Mesenchymal stem cell (in vitro differentiated cells and primary cell): ENCODE measurements around the gene FOXB2. TPM values are rescaled to one million over a fixed set of nuclear protein-coding genes. Genes with fewer than 3 reads are reported as not detected.
"Not testable (repeated sequence)": the region's sequence is repeated elsewhere in the genome, so short reads cannot be mapped to it uniquely, and the experiment has no call there.

Experiments
- DNase-seq: peaks from one replicate; pipeline ENCODE4 v3.0.0-alpha.2; 2013
- H2AFZ ChIP-seq: one replicate; pipeline ENCODE4 v1.6.1; 2013; ENCODE audit warnings: low read depth, mild to moderate bottlenecking, control low read depth, inconsistent platforms, low read length, moderate library complexity
- H2AK5ac ChIP-seq: 2 replicates; pipeline ENCODE4 v1.6.1; 2013; ENCODE audit warnings: low read length, moderate library complexity, mild to moderate bottlenecking, inconsistent platforms; ENCODE audit not compliant: severe bottlenecking
- H2BK120ac ChIP-seq: one replicate; pipeline ENCODE4 v1.6.1; 2013; ENCODE audit warnings: low read depth, mild to moderate bottlenecking, inconsistent platforms, low read length, moderate library complexity
- H2BK12ac ChIP-seq, 2 experiments: one replicate each; pipeline ENCODE4 v1.6.1; 2013; ENCODE audit warnings: inconsistent platforms in 2 of 2, low read length in 2 of 2, mild to moderate bottlenecking in 2 of 2, moderate library complexity in 2 of 2, control low read depth in 1 of 2
- H2BK15ac ChIP-seq: one replicate; pipeline ENCODE4 v1.6.1; 2013; ENCODE audit warnings: mild to moderate bottlenecking, low read depth, inconsistent platforms; ENCODE audit not compliant: poor library complexity, severe bottlenecking
- H2BK5ac ChIP-seq: 2 replicates; pipeline ENCODE4 v1.6.1; 2013; ENCODE audit warnings: low read depth, mild to moderate bottlenecking, low read length, control low read depth, inconsistent platforms; ENCODE audit not compliant: poor library complexity, severe bottlenecking
- H3K14ac ChIP-seq, 2 experiments: one replicate each; pipeline ENCODE4 v1.6.1; 2013; ENCODE audit warnings: inconsistent platforms in 2 of 2, low read length in 2 of 2, control low read depth in 1 of 2, mild to moderate bottlenecking in 1 of 2, moderate library complexity in 1 of 2
- H3K18ac ChIP-seq, 2 experiments: one replicate each; pipeline ENCODE4 v1.6.1; 2013; ENCODE audit warnings: inconsistent platforms in 2 of 2, low read length in 2 of 2, control low read depth in 1 of 2, low read depth in 1 of 2, mild to moderate bottlenecking in 1 of 2
- H3K23ac ChIP-seq, 2 experiments: one replicate each; pipeline ENCODE4 v1.6.1; 2013; ENCODE audit warnings: inconsistent platforms in 2 of 2, low read length in 2 of 2, mild to moderate bottlenecking in 2 of 2, moderate library complexity in 2 of 2, control low read depth in 1 of 2
- H3K27ac ChIP-seq: 2 replicates; pipeline ENCODE4 v1.5.1; 2013; ENCODE audit warnings: mild to moderate bottlenecking, moderate library complexity, low read length, control low read depth, inconsistent platforms; ENCODE audit not compliant: poor library complexity, severe bottlenecking
- H3K27me3 ChIP-seq, 2 experiments: 2 replicates each; pipeline versions ENCODE4 v1.6.1 to v1.7.0; 2013; ENCODE audit warnings: low read length in 2 of 2, mild to moderate bottlenecking in 2 of 2, moderate library complexity in 2 of 2, control low read depth in 1 of 2, inconsistent platforms in 1 of 2; ENCODE audit not compliant: control insufficient read depth in 1 of 2, insufficient read depth in 1 of 2
- H3K36me3 ChIP-seq, 2 experiments: 2 replicates each; pipeline versions ENCODE4 v1.6.1 to v1.7.0; 2013; ENCODE audit warnings: low read length in 2 of 2, control low read depth in 1 of 2, inconsistent platforms in 1 of 2, low read depth in 1 of 2, mild to moderate bottlenecking in 1 of 2; ENCODE audit not compliant: insufficient read depth in 2 of 2, control insufficient read depth in 1 of 2
- H3K4ac ChIP-seq, 2 experiments: one replicate each; pipeline ENCODE4 v1.6.1; 2013; ENCODE audit warnings: inconsistent platforms in 2 of 2, low read length in 2 of 2, mild to moderate bottlenecking in 2 of 2, moderate library complexity in 2 of 2, control low read depth in 1 of 2, low read depth in 1 of 2
- H3K4me1 ChIP-seq: 2 replicates; pipeline ENCODE4 v1.6.1; 2013; ENCODE audit warnings: low read depth, low read length, control low read depth; ENCODE audit not compliant: control insufficient read depth, insufficient read depth
- H3K4me2 ChIP-seq: 2 replicates; pipeline ENCODE4 v1.6.1; 2013; ENCODE audit warnings: low read length, mild to moderate bottlenecking, inconsistent platforms; ENCODE audit not compliant: poor library complexity, severe bottlenecking
- H3K4me3 ChIP-seq, 2 experiments: 2 replicates each; pipeline versions ENCODE4 v1.5.1 to v1.7.0; 2013; ENCODE audit warnings: low read length in 2 of 2, mild to moderate bottlenecking in 2 of 2, control low read depth in 1 of 2, low read depth in 1 of 2; ENCODE audit not compliant: insufficient read depth in 1 of 2
- H3K79me1 ChIP-seq: replicated peaks from 2 replicates; pipeline ENCODE4 v1.6.1; 2013; ENCODE audit warnings: mild to moderate bottlenecking, control low read depth, low read length, inconsistent platforms; ENCODE audit not compliant: poor library complexity, severe bottlenecking
- H3K9ac ChIP-seq: 2 replicates; pipeline ENCODE4 v1.7.0; 2013; ENCODE audit warnings: mild to moderate bottlenecking, low read length, moderate library complexity
- H3K9me3 ChIP-seq: 2 replicates; pipeline ENCODE4 v1.7.0; 2013; ENCODE audit warnings: mild to moderate bottlenecking, low read length; ENCODE audit not compliant: control insufficient read depth
- H4K8ac ChIP-seq: one replicate; pipeline ENCODE4 v1.6.1; 2013; ENCODE audit warnings: inconsistent platforms, mild to moderate bottlenecking, low read length, moderate library complexity
- H4K91ac ChIP-seq: one replicate; pipeline ENCODE4 v1.6.1; 2013; ENCODE audit warnings: mild to moderate bottlenecking, low read length, inconsistent platforms
- WGBS: methylation state at CpG from one replicate; pipeline ENCODE4 v1.1.7; 2013; ENCODE audit warnings: mixed read lengths; 5-methylcytosine and 5-hydroxymethylcytosine counted together
- polyA plus RNA-seq, 2 experiments: library from polyadenylated mRNA; stranded (reverse); fragments of 200-250 nt; gene quantifications; one replicate each; pipeline ENCODE4 v1.2.3, GENCODE V29; 2013

FOXB2 gene
- polyA plus RNA-seq (2013, experiment 1 of 2) = not detected
- polyA plus RNA-seq (2013, experiment 2 of 2) = not detected

DNA sequence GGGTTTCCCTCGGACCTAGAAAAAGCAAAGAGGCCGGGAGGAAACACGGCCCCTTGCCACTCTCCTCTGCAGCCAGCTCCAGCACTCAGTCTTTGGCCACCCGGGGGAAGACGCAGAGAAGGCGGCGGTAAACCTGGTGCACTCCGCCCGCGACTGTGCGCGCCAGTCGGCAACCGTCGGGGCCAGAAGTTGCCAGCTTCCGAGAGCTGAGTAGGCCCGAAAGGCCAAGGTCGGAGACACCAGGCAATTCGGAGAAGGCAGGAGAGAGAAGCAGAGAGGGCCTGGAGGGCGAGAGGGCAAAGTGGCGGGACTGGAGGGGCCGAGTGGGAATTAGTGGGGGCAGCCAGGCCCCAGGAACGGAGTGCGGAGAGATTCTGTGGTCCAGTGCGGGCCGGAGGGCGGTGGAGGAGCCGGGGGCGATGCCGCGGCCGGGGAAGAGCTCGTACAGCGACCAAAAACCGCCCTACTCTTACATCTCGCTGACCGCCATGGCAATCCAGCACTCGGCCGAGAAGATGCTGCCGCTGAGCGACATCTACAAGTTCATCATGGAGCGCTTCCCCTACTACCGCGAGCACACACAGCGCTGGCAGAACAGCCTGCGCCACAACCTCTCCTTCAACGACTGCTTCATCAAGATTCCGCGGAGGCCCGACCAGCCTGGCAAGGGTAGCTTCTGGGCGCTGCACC lies at the start of gene FOXB2:
FOXB2 (plus strand) TSS at position 420 of the 690 bp plus-strand sequence; CDS start at position 420, 0 bp downstream.
- H3K4me3 ChIP-seq = no peak within 1 kb of the TSS
- no peak within 1 kb of the TSS for H4K91ac ChIP-seq
- H3K14ac ChIP-seq = no peak within 1 kb of the TSS
- H2BK120ac ChIP-seq = no peak within 1 kb of the TSS
- H3K9me3 ChIP-seq = peaks cover 6% of the 10 kb centered on the region
- H2AK5ac ChIP-seq = no peak within 1 kb of the TSS
- H3K23ac ChIP-seq = peak within 1 kb of the TSS in 1 of 2 experiments; percentile 64
- DNase-seq = no peak
- no peak within 1 kb of the TSS for H2AFZ ChIP-seq
- peaks cover 37% of the 10 kb centered on the region for H3K4me1 ChIP-seq
- H3K18ac ChIP-seq = no peak within 1 kb of the TSS
- no peak within 1 kb of the TSS for H2BK5ac ChIP-seq
- 2% methylated on average over 50 of the region's 51 CpGs for WGBS
- no peak within 1 kb of the TSS for H2BK15ac ChIP-seq
- H3K36me3 ChIP-seq = no peaks in the 10 kb centered on the region
- H3K79me1 ChIP-seq = no peaks in the 10 kb centered on the region
- no peak within 1 kb of the TSS for H3K27ac ChIP-seq
- H4K8ac ChIP-seq = no peak within 1 kb of the TSS
- H3K4me2 ChIP-seq = peak within 1 kb of the TSS; percentile 44
- no peak within 1 kb of the TSS for H3K4ac ChIP-seq
- H3K9ac ChIP-seq = no peak within 1 kb of the TSS
- peaks cover 94 to 96% of the 10 kb centered on the region in 2 experiments for H3K27me3 ChIP-seq
- no peak within 1 kb of the TSS for H2BK12ac ChIP-seq

DNA sequence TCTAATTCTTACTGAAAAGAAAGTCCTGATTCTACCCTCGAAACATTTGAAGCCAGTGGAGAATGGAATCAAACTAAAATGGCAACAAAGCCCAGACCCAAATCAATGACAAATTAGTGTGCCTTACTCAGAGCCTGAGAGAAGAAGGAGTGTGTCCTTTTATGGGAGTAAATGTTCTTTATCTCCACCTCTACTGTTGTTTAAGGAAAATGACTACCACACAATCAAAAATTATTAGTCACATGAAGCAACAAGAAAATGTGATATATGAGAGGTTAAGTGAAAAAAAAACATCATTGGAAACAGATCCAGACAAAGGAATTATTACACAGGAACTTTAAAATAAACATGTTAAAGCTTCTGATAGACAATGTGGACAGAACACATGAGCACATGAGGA lies 49.7 kb upstream of the FOXB2 start:
- no peak overlapping the region for H3K4ac ChIP-seq
- no CpG with 5 or more reads among the region's 1 CpG for WGBS
- H3K9me3 ChIP-seq = peaks cover 15% of the 10 kb centered on the region

DNA sequence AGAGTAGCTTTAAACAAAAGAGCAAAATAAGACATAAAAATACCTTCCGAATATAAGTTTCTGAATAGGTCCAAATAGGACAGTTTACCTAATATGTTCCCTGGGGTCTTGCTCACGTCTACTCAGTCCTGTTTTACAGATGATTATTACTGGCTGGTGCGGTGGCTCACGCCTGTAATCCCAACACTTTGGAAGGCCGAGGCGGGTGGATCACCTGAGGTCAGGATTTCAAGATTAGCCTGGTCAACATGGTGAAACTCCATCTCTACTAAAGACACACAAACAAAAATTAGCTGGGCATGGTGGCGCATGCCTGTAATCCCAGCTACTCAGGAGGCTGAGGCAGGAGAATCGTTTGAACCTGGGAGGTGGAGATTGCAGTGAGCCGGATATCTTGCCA lies 40.6 kb upstream of the FOXB2 start:
- peaks cover 0 to 24% of the 10 kb centered on the region in 2 experiments for H3K27me3 ChIP-seq
- H3K79me1 ChIP-seq, DNase-seq, H3K18ac ChIP-seq, H3K4ac ChIP-seq, H4K91ac ChIP-seq, H2BK15ac ChIP-seq, H3K4me3 ChIP-seq, H3K14ac ChIP-seq, H2BK12ac ChIP-seq, H3K9me3 ChIP-seq, H3K36me3 ChIP-seq, H2BK5ac ChIP-seq, H3K27ac ChIP-seq, H4K8ac ChIP-seq, H2AFZ ChIP-seq, H2BK120ac ChIP-seq, H3K4me2 ChIP-seq, H3K4me1 ChIP-seq, H3K23ac ChIP-seq, H3K9ac ChIP-seq, H2AK5ac ChIP-seq: not testable (repeated sequence)
- WGBS = 89% methylated on average over 7 of the region's 9 CpGs

More for the DNA sequence above, 49.7 kb upstream of the FOXB2 start:
- Histone ChIP-seq H3K79me1 (no peaks in the 10 kb centered on the region), H2BK12ac (no peak overlapping the region), H4K8ac (no peak overlapping the region), H2BK5ac (no peak overlapping the region), H2AFZ (no peak overlapping the region), H4K91ac (no peak overlapping the region), H2BK120ac (no peak overlapping the region), H3K23ac (no peak overlapping the region), H3K4me1 (no peaks in the 10 kb centered on the region), H3K27me3 (peaks cover 0 to 6% of the 10 kb centered on the region in 2 experiments), H3K14ac (no peak overlapping the region), H2AK5ac (no peak overlapping the region), H2BK15ac (no peak overlapping the region), H3K9ac (no peak overlapping the region), H3K36me3 (no peaks in the 10 kb centered on the region), H3K27ac (no peak overlapping the region), H3K4me3 (no peak overlapping the region), H3K18ac (no peak overlapping the region), H3K4me2 (no peak overlapping the region)
- no peak for DNase-seq

DNA sequence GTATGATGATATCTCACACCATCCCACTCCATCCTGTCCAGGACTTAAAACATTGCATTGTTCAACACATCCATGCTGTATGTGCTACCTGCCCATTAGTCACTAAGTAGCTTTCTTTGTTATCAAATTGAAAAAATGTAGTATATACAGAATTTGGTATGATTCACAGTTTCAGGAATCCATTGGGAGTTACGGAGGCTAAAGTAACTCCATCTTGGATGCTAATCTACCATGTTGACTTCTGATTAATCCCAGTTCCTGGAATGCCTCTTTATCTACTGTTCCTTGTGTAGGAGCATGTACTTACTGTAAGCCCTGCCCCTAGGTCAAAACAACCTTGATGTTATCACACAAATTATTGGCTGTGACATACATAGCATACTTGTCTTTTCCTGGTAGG lies 38.9 kb upstream of the FOXB2 start:
- Histone ChIP-seq H2BK120ac (no peak overlapping the region), H3K4ac (no peak overlapping the region), H2BK15ac (no peak overlapping the region), H2AFZ (no peak overlapping the region), H3K4me3 (no peak overlapping the region), H2BK12ac (no peak overlapping the region), H2BK5ac (no peak overlapping the region), H3K14ac (no peak overlapping the region), H4K8ac (no peak overlapping the region), H3K36me3 (no peaks in the 10 kb centered on the region), H4K91ac (no peak overlapping the region), H3K18ac (no peak overlapping the region), H3K23ac (no peak overlapping the region), H3K9ac (no peak overlapping the region), H3K27me3 (peaks cover 0 to 14% of the 10 kb centered on the region in 2 experiments), H3K27ac (no peak overlapping the region), H3K4me1 (peaks cover 2% of the 10 kb centered on the region), H2AK5ac (no peak overlapping the region), H3K9me3 (no peaks in the 10 kb centered on the region), H3K79me1 (no peaks in the 10 kb centered on the region), H3K4me2 (no peak overlapping the region)
- DNase-seq = no peak
- 100% methylated on average over 1 of the region's 1 CpG for WGBS
